OCI-LY1 (cell line): Measurements from ENCODE around the gene BCAR1.

Experiments
- H2AFZ ChIP-seq: fragments of 200-600 bp; sonication (generic), shearing (Covaris generic); 2 replicates; pipeline ENCODE4 v1.6.0; 2014; ENCODE audit warnings: antibody characterized with exemption, mild to moderate bottlenecking, low read length
- H3F3A ChIP-seq: fragments of 200-600 bp; sonication (generic), shearing (Covaris generic); 2 replicates; pipeline ENCODE4 v1.6.0; 2014; ENCODE audit warnings: mild to moderate bottlenecking, antibody characterized with exemption, low read length, moderate library complexity; ENCODE audit not compliant: insufficient read depth
- H3K27ac ChIP-seq: fragments of 200-600 bp; sonication (generic); 2 replicates; pipeline ENCODE4 v1.5.1; 2014; ENCODE audit warnings: low read length, mixed run types, mild to moderate bottlenecking, low read depth; ENCODE audit not compliant: poor library complexity, severe bottlenecking
- H3K27me3 ChIP-seq: fragments of 200-600 bp; sonication (generic); 2 replicates; pipeline ENCODE4 v1.6.0; 2014; ENCODE audit warnings: antibody characterized with exemption, mild to moderate bottlenecking, low read length, moderate library complexity; ENCODE audit not compliant: insufficient read depth
- H3K36me3 ChIP-seq: fragments of 200-600 bp; sonication (generic); 2 replicates; pipeline ENCODE4 v1.6.1; 2014; ENCODE audit warnings: mild to moderate bottlenecking, antibody characterized with exemption, low read length, moderate library complexity, mixed read lengths; ENCODE audit not compliant: insufficient read depth
- H3K4me1 ChIP-seq: fragments of 200-600 bp; sonication (generic); 2 replicates; pipeline ENCODE4 v1.5.1; 2014; ENCODE audit warnings: mild to moderate bottlenecking, low read length, moderate library complexity; ENCODE audit not compliant: insufficient read depth, severe bottlenecking
- H3K4me2 ChIP-seq: fragments of 200-600 bp; sonication (generic), shearing (Covaris generic); 2 replicates; pipeline ENCODE4 v1.6.1; 2014; ENCODE audit warnings: low read length
- H3K4me3 ChIP-seq: fragments of 200-600 bp; sonication (generic); 2 replicates; pipeline ENCODE4 v1.5.1; 2014; ENCODE audit warnings: low read length, low read depth, mild to moderate bottlenecking, mixed read lengths; ENCODE audit not compliant: poor library complexity, severe bottlenecking
- H3K79me2 ChIP-seq: fragments of 200-600 bp; shearing (Covaris generic); 2 replicates; pipeline ENCODE4 v1.6.1; 2016; ENCODE audit warnings: mixed run types, low read length, mixed read lengths; ENCODE audit not compliant: insufficient read depth
- H3K9ac ChIP-seq: fragments of 200-600 bp; sonication (generic), shearing (Covaris generic); 2 replicates; pipeline ENCODE4 v1.6.1; 2014; ENCODE audit warnings: mild to moderate bottlenecking, low read length, mixed read lengths
- H3K9me2 ChIP-seq: fragments of 200-600 bp; sonication (generic), shearing (Covaris generic); 2 replicates; pipeline ENCODE4 v1.6.1; 2014; ENCODE audit warnings: low read depth, mild to moderate bottlenecking, low read length, mixed read lengths
- H3K9me3 ChIP-seq: fragments of 200-600 bp; shearing (Covaris generic); 2 replicates; pipeline ENCODE4 v1.6.1; 2014; ENCODE audit warnings: low read length, mixed read lengths
- H4K20me1 ChIP-seq: fragments of 200-600 bp; sonication (generic), shearing (Covaris generic); 2 replicates; pipeline ENCODE4 v1.6.0; 2016; ENCODE audit warnings: mild to moderate bottlenecking, low read length; ENCODE audit not compliant: insufficient read depth
- CTCF ChIP-seq: fragments of 200-600 bp; sonication (generic), shearing (Covaris generic); IDR thresholded peaks from 2 replicates; pipeline ENCODE4 v1.5.1; 2017; ENCODE audit warnings: mild to moderate bottlenecking, antibody characterized with exemption, low read length, moderate library complexity, mixed read lengths
- EZH2 ChIP-seq: fragments of 200-600 bp; sonication (generic), shearing (Covaris generic); IDR thresholded peaks from 2 replicates; pipeline ENCODE4 v1.8.0; 2017; ENCODE audit warnings: borderline replicate concordance, mixed run types, mild to moderate bottlenecking, antibody characterized with exemption, low read length, moderate library complexity, mixed read lengths

The BCAR1 gene

GRCh38 chr16:75231570-75231969 is 19.9 kb downstream of the BCAR1 start:
- H3K4me1 ChIP-seq = no peaks in the 10 kb centered on the region
- H3K27me3 ChIP-seq = no peaks in the 10 kb centered on the region
- no peak overlapping the region for H2AFZ ChIP-seq
- H3K36me3 ChIP-seq = no peaks in the 10 kb centered on the region
- no peaks in the 10 kb centered on the region for H3K9me3 ChIP-seq
- no peaks in the 10 kb centered on the region for H3K79me2 ChIP-seq
- no peak overlapping the region for H3K27ac ChIP-seq
- TF ChIP-seq CTCF (no peak), EZH2 (no peak)
- H3K9me2 ChIP-seq = no peaks in the 10 kb centered on the region
- H3K4me3 ChIP-seq = no peak overlapping the region
- H4K20me1 ChIP-seq = no peaks in the 10 kb centered on the region
- no peak overlapping the region for H3K9ac ChIP-seq
- no peak overlapping the region for H3K4me2 ChIP-seq
- H3F3A ChIP-seq = no peaks in the 10 kb centered on the region

- TF ChIP-seq CTCF (no peak), EZH2 (no peak)
- no peaks in the 10 kb centered on the region for H3K27me3 ChIP-seq
- H3K9ac ChIP-seq = no peak overlapping the region
- no peak overlapping the region for H3K4me2 ChIP-seq
- no peaks in the 10 kb centered on the region for H3K9me3 ChIP-seq
- no peaks in the 10 kb centered on the region for H4K20me1 ChIP-seq
- no peaks in the 10 kb centered on the region for H3K4me1 ChIP-seq
- H3K27ac ChIP-seq = no peak overlapping the region
- H3F3A ChIP-seq = no peaks in the 10 kb centered on the region
- no peaks in the 10 kb centered on the region for H3K79me2 ChIP-seq
- H3K4me3 ChIP-seq = no peak overlapping the region
- H2AFZ ChIP-seq = no peak overlapping the region
- no peaks in the 10 kb centered on the region for H3K9me2 ChIP-seq
- H3K36me3 ChIP-seq = no peaks in the 10 kb centered on the region
Measured at GRCh38 chr16:75230471-75231110, 20.8 kb downstream of the BCAR1 start.

- H3K9ac ChIP-seq = no peak overlapping the region
- H2AFZ ChIP-seq = no peak overlapping the region
Measured at GRCh38 chr16:75229172-75230031, 22.0 kb downstream of the BCAR1 start.

More at GRCh38 chr16:75229172-75230031, 22.0 kb downstream of the BCAR1 start:
- Histone ChIP-seq H3K4me3 (no peak overlapping the region), H3F3A (no peaks in the 10 kb centered on the region), H3K4me2 (no peak overlapping the region), H3K79me2 (no peaks in the 10 kb centered on the region), H3K4me1 (no peaks in the 10 kb centered on the region), H4K20me1 (no peaks in the 10 kb centered on the region), H3K27me3 (no peaks in the 10 kb centered on the region), H3K9me3 (no peaks in the 10 kb centered on the region), H3K27ac (no peak overlapping the region), H3K36me3 (no peaks in the 10 kb centered on the region), H3K9me2 (no peaks in the 10 kb centered on the region)
- TF ChIP-seq CTCF = no peak
- no peak for TF ChIP-seq EZH2
